ENCODE results near the gene PRAMEF12.
"Not testable (repeated sequence)": the region's sequence is repeated elsewhere in the genome, so short reads cannot be mapped to it uniquely, and the experiment has no call there.

The PRAMEF12 gene

DNA sequence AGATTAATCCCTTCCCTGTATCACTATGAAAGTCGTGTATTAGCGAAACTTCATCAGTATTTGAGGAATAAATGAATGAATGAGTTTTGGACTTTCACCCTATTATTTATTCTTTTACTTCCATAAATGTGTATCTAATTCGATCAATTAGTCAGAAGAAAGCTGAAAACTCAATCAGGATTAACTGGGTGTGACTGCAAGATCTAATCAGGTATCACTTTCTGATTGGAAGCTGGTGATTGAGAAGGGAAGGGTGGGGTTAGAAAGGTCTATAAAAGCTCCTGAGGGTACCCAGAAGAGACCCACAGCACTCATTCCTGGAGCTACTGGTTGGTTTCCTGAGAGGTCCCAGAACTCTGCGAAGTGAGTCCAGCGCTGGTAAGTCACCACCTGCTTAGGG lies 17.6 kb downstream of the PRAMEF12 start, which contains the start of gene PRAMEF1:
PRAMEF1 (plus strand) TSS at position 301 of the 400 bp plus-strand sequence. CDS start 1,831 bp downstream, outside the sequence.
- H3K79me2 ChIP-seq (ENCODE audit: control insufficient read depth, insufficient read depth, low read length, unreplicated experiment); H3K4me3 ChIP-seq (ENCODE audit: low read depth, low read length); H3K27ac ChIP-seq (ENCODE audit: low read depth, low read length); H2AFZ ChIP-seq (ENCODE audit: low read length, unreplicated experiment); H3K27me3 ChIP-seq (ENCODE audit: insufficient read depth, low read length); H3K4me1 ChIP-seq (ENCODE audit: control insufficient read depth, insufficient read depth, low read length, unreplicated experiment); H3K36me3 ChIP-seq (ENCODE audit: insufficient read depth, low read length): not testable (repeated sequence)

DNA sequence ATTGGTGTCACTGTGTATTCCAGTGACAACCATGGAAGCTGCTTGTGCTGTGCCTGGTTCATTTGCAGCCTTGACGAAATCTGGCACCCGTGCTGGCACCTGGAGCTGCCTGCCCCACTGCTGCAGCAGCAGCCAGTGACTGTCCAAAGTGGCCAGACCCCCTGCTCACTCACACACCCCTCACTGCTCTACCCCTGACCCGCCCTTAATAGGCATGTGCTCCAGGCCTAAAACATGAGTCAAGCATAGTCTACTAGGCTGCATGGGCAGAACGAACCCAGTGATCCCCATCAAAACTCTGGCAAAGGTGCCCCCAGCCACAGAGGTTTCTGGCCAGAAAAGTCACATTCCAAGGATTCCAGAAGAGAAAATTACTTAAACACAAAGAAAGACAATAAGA lies 25.4 kb downstream of the PRAMEF12 start:
- no peaks in the 10 kb centered on the region for H3K4me1 ChIP-seq (ENCODE audit: control insufficient read depth, insufficient read depth, low read length, unreplicated experiment)

DNA sequence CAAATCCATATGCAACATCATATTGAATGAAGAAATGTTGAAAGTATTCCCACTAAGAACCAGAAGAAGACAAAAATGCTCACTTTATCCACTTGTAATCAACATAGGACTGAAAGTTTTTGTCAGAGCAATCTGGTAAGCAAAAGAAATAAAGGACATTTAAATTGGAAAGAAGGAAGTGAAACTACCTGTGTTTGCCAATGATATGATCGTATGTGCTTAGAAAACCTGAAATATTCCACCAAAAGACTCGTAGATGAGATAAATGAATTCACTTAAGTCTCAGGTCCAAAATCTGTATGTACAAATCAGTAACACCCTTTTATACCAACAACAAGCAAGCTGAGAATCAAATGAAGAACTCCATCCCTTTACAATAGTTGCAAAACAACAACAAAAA lies 26.2 kb downstream of the PRAMEF12 start:
- no peaks in the 10 kb centered on the region for H3K36me3 ChIP-seq (ENCODE audit: insufficient read depth, low read length)
- no peak overlapping the region for H3K4me3 ChIP-seq (ENCODE audit: low read depth, low read length)
- H3K27ac ChIP-seq (ENCODE audit: low read depth, low read length) = no peak overlapping the region
- H3K79me2 ChIP-seq (ENCODE audit: control insufficient read depth, insufficient read depth, low read length, unreplicated experiment) = no peaks in the 10 kb centered on the region
- no peaks in the 10 kb centered on the region for H3K27me3 ChIP-seq (ENCODE audit: insufficient read depth, low read length)
- no peak overlapping the region for H2AFZ ChIP-seq (ENCODE audit: low read length, unreplicated experiment)
- no peaks in the 10 kb centered on the region for H3K4me1 ChIP-seq (ENCODE audit: control insufficient read depth, insufficient read depth, low read length, unreplicated experiment)

More for the DNA sequence above, 25.4 kb downstream of the PRAMEF12 start:
- H3K79me2 ChIP-seq (ENCODE audit: control insufficient read depth, insufficient read depth, low read length, unreplicated experiment) = no peaks in the 10 kb centered on the region
- H2AFZ ChIP-seq (ENCODE audit: low read length, unreplicated experiment) = no peak overlapping the region
- no peaks in the 10 kb centered on the region for H3K36me3 ChIP-seq (ENCODE audit: insufficient read depth, low read length)
- H3K27me3 ChIP-seq (ENCODE audit: insufficient read depth, low read length) = no peaks in the 10 kb centered on the region
- H3K4me3 ChIP-seq (ENCODE audit: low read depth, low read length) = no peak overlapping the region
- H3K27ac ChIP-seq (ENCODE audit: low read depth, low read length) = no peak overlapping the region

DNA sequence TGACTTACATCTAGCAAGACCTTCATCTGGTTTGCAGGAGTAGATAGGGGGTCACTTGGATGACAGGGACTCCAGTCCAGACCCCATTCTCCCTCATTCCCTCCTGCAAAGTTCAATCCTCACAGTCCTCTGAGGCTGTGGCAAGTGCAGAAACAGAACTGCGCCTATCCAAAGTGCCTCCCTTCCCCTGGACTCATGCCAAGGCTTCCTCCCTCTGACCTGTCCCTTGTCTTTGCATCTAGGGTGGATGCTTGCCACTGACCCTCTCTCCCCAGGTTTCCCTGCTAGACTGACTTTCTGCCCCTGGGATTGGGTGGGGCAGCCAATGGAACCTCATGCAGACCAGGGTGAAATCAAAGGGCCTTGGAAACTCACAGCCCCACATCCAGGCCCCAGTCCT lies 36.4 kb downstream of the PRAMEF12 start:
- no peaks in the 10 kb centered on the region for H3K27me3 ChIP-seq (ENCODE audit: insufficient read depth, low read length)
- H3K4me1 ChIP-seq (ENCODE audit: control insufficient read depth, insufficient read depth, low read length, unreplicated experiment) = no peaks in the 10 kb centered on the region
- no peaks in the 10 kb centered on the region for H3K79me2 ChIP-seq (ENCODE audit: control insufficient read depth, insufficient read depth, low read length, unreplicated experiment)
- H2AFZ ChIP-seq (ENCODE audit: low read length, unreplicated experiment) = no peak overlapping the region
- no peak overlapping the region for H3K27ac ChIP-seq (ENCODE audit: low read depth, low read length)
- H3K4me3 ChIP-seq (ENCODE audit: low read depth, low read length) = no peak overlapping the region
- H3K36me3 ChIP-seq (ENCODE audit: insufficient read depth, low read length) = no peaks in the 10 kb centered on the region

DNA sequence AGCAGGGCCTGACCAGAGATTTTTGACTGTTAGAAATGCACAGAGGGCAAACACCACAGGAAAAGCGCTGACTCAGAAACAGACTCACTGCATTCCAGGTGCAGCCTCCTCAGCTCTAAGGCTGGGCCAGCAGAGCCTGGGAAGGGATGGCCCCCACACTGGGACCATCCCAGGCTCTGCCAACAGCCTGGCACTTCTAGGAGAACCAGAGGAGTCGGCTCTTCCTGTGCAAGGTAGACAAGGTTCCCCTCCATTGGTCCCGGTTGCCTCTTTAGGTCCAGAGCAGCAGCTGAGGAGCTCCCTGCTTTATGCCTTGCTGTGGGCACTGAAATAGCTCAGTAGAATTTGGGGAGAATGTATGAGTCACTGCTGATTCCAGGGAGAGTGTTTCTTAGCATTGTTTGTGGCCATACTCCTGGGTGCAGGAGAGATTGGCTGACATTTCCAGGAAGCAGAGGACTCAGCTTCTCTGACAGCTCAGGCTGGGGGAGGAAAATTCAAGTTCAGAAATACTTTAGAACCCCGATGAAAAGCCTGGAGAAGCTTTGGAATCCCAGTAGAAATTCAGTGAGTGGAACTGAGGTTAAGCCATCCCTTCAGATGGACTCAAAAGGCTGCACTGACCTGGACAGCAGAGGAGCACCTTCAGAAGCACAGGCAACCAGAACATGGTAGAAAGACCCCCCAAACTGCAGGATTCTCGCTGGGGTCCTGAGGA lies 37.3 kb downstream of the PRAMEF12 start:
- no peaks in the 10 kb centered on the region for H3K4me1 ChIP-seq (ENCODE audit: control insufficient read depth, insufficient read depth, low read length, unreplicated experiment)
- H3K27ac ChIP-seq (ENCODE audit: low read depth, low read length) = no peak overlapping the region
- H3K36me3 ChIP-seq (ENCODE audit: insufficient read depth, low read length) = no peaks in the 10 kb centered on the region
- no peak overlapping the region for H3K4me3 ChIP-seq (ENCODE audit: low read depth, low read length)
- H2AFZ ChIP-seq (ENCODE audit: low read length, unreplicated experiment) = no peak overlapping the region
- H3K27me3 ChIP-seq (ENCODE audit: insufficient read depth, low read length) = no peaks in the 10 kb centered on the region
- H3K79me2 ChIP-seq (ENCODE audit: control insufficient read depth, insufficient read depth, low read length, unreplicated experiment) = no peaks in the 10 kb centered on the region

DNA sequence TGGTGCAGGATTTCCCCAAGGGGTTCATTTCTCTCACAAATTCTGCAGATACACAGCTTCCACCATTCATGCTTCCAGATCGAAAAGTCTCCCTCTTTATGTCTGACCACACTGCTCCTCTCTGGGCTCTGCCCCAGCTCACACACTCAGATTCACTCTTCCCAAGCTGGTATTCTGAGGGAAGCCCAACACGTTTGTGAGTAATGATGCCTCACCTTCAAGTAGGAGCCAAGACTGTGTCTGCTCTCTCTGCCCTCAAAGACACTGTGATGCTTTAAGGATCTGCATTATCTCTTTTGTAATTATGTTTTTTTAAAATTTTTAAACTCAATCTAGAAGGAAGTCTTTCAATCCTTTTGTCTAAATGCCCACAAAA lies 37.9 kb downstream of the PRAMEF12 start:
- no peaks in the 10 kb centered on the region for H3K27me3 ChIP-seq (ENCODE audit: insufficient read depth, low read length)
- H3K36me3 ChIP-seq (ENCODE audit: insufficient read depth, low read length) = no peaks in the 10 kb centered on the region
- H3K79me2 ChIP-seq (ENCODE audit: control insufficient read depth, insufficient read depth, low read length, unreplicated experiment) = no peaks in the 10 kb centered on the region
- H2AFZ ChIP-seq (ENCODE audit: low read length, unreplicated experiment) = no peak overlapping the region
- H3K4me3 ChIP-seq (ENCODE audit: low read depth, low read length) = no peak overlapping the region
- no peaks in the 10 kb centered on the region for H3K4me1 ChIP-seq (ENCODE audit: control insufficient read depth, insufficient read depth, low read length, unreplicated experiment)
- H3K27ac ChIP-seq (ENCODE audit: low read depth, low read length) = no peak overlapping the region

DNA sequence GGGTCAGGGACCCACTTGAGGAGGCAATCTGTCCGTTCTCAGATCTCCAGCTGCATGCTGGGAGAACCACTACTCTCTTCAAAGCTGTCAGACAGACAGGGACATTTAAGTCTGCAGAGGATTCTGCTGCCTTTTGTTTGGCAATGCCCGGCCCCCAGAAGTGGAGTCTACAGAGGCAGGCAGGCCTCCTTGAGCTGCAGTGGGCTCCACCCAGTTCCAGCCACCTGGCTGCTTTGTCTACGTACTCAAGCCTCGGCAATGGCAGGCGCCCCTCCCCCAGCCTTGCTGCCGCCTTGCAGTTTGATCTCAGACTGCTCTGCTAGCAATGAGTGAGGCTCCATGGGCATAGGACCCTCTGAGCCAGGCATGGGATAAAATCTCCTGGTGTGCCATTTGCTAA lies 45.5 kb downstream of the PRAMEF12 start:
- not testable (repeated sequence) for H3K27me3 ChIP-seq (ENCODE audit: insufficient read depth, low read length); H3K4me3 ChIP-seq (ENCODE audit: low read depth, low read length); H3K79me2 ChIP-seq (ENCODE audit: control insufficient read depth, insufficient read depth, low read length, unreplicated experiment); H2AFZ ChIP-seq (ENCODE audit: low read length, unreplicated experiment); H3K4me1 ChIP-seq (ENCODE audit: control insufficient read depth, insufficient read depth, low read length, unreplicated experiment); H3K36me3 ChIP-seq (ENCODE audit: insufficient read depth, low read length); H3K27ac ChIP-seq (ENCODE audit: low read depth, low read length)
